Measurements from ENCODE around the gene BOLA1.
"Not testable (repeated sequence)": the region's sequence is repeated elsewhere in the genome, so short reads cannot be mapped to it uniquely, and the experiment has no call there.

BOLA1 gene

GRCh38 chr1:149928401-149928724 is 29.0 kb downstream of the BOLA1 start:
- no peak for DNase-seq (ENCODE audit: low read depth, low spot score)

DNA sequence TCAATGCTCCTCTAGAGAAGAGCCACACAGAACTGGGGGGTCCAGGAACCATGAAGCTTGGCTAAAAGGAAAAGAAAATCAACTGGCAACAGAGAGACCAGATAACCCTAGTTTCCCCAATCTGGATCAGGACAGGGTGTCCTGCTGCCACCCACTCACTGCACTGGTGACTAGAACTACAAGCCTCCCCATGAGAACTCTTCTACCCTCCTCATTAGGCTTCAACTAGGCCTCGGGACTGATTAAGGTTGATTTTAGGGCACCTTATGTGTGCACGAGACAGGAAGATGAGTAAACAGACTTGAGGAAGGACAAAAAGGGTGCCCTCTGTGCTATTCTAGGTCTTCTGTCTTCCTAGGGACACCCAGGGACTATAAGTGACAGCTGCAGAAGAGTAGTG is 30.5 kb downstream of the BOLA1 start:
- DNase-seq (ENCODE audit: low read depth, low spot score) = no peak

DNA sequence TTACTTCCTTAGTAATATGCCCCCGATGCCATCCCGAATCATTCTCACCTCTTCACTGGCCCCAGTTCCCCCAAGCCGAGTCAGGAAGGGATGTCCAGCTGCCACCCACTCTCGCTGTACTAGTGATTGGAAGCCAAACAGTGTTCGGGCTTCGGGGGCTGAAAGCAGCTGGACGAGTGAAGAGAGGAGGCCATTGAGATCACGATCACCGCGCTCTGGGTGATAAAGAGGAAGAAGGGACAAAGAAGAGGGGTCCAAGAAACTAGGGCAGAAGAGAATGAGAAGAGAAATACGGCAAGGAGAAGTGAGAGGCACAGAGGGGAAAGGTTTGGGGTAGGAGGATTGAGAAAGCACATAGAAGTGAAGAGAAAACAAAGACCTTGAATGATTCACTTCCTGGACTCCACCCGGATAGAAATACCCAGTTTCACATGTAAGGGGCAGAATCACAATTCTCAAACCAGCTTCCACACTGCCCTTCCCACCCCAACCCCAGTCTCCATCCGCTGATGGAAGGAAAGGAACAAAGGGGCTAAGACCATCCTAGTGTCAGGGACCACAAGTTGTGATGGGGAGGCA is 31.9 kb downstream of the BOLA1 start:
- DNase-seq (ENCODE audit: low read depth, low spot score) = no peak

GRCh38 chr1:149932474-149932873 is 33.1 kb downstream of the BOLA1 start:
- DNase-seq (ENCODE audit: low read depth, low spot score) = no peak

- DNase-seq (ENCODE audit: low read depth, low spot score) = no peak
Observed at GRCh38 chr1:149933208-149933607, 33.8 kb downstream of the BOLA1 start.

GRCh38 chr1:149934356-149934755 is 35.0 kb downstream of the BOLA1 start:
- no peak for DNase-seq (ENCODE audit: low read depth, low spot score)

DNA sequence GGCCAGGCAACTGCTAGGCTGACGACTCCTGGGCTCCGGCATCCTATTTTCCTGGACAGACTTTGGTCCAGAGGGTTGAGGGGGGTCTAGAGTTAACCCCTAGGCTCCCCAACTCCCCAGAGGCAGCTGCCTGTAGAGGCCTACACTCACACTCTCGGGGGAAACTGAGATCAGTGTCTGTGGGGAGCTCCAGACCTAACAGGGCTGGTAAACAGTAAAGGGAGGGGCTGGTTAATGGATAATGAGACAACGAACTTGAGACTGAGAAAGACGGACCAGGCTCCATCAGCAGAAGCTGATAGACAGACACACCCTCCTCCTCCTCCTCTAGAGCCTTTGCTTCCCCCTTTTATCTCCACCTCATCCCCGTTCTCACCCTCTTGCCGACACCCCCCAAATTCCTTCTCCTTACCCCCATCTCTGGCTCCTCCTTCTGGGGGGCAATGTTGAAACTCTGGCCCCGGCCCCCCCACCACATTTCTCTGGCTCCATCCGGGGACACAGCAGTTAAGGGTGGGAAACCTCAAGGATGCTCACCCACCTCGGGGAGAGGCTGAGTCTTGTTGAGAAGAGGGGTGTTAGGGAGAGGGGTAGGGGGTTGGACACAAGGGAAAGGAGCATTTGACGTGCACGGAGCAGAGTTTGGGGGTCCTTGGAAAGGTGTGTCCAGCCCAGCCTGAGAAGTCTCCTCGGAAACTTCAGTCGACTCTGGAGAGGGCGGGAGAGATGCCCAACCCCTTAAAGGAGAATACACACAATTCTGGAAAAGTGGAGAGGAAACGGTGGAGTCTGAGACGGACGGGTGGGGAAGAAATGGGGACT is 37.0 kb downstream of the BOLA1 start, which contains the start of gene MTMR11:
Gene MTMR11 (minus strand): TSS at position 710 of the 822 bp plus-strand sequence. CDS start 232 bp downstream, at position 478.
- no peak for DNase-seq (ENCODE audit: low read depth, low spot score)

DNA sequence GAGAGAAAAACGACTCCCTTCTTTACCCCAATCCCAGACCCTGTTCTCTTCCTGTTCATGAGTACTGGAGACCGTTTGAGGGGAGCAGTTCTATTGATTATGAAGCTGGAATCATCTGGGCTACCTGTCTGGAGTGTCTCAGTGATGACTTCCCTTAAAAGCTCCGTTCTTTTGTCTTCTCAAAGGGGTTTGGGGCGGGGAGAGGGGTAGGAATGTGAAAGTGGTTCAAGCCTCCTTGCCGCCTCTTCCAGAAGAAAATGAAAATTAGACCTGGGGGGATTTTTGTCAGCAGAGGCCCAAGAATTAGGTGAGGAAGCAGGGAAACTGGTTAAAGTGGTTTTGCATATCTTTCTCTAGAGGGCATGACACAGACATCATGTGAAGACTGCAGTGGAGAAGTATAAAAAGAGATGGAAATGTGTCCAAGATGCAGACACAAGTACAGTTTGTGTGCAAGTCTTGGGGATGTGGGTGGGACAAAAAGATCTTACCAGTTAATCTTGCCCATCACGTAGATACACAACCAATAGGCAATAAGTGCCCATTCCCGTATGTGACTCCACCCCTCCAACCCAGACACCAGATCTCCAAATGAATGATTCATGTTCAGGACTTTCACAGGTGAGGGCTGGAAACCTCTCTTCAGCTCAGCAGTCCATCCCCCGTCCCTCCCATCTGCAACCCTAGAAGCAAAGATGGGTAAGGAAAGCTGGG is 37.8 kb downstream of the BOLA1 start:
- no peak for DNase-seq (ENCODE audit: low read depth, low spot score)

GRCh38 chr1:149937759-149938158 is 38.4 kb downstream of the BOLA1 start:
- DNase-seq (ENCODE audit: low read depth, low spot score) = no peak

GRCh38 chr1:149938668-149939003 is 39.3 kb downstream of the BOLA1 start:
- DNase-seq (ENCODE audit: low read depth, low spot score) = not testable (repeated sequence)

DNA sequence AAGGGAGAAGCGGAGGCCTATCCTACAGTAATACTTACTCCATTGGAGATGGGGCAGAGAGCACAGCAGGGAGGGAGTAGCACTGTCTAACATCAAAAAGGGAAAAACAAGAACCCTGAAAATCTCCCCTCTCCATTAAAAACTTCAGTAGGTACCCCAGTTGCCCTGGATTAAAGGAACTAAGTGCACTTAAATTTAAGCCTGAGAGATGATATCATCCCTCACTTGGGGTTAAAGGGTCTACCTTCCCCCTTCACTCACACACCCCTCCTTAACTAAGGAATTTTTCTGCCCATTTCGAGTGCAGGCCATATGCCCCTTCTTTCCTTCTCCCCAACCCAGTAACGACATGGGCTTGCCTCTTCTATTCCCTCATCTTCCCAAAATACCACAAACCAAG is 41.1 kb downstream of the BOLA1 start:
- no peak for DNase-seq (ENCODE audit: low read depth, low spot score)

DNA sequence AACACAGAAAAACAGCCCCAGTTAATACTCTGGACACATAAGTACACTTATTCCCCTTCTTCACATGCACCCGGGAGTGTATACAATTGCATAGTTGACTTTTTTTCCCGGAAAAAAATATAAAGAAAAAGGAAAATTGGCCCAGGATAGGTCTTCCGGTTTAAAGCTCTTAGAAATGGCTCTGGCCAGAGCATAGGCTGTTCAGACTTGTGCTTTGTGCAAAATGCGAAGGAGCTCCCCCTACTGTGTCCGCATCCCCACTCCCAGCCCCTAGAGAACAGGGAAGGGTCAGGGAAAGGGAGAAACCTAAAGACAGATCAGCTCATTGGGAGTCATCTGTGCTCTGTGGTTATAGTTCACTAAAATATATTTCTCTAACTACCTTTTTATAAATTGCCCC is 42.8 kb downstream of the BOLA1 start:
- DNase-seq (ENCODE audit: low read depth, low spot score) = no peak

- DNase-seq (ENCODE audit: low read depth, low spot score) = no peak
Observed at GRCh38 chr1:149942885-149943284, 43.5 kb downstream of the BOLA1 start.

- no peak for DNase-seq (ENCODE audit: low read depth, low spot score)
Observed at GRCh38 chr1:149945206-149945605, 45.8 kb downstream of the BOLA1 start.

- DNase-seq (ENCODE audit: low read depth, low spot score) = no peak
Observed at GRCh38 chr1:149949911-149950310, 50.5 kb downstream of the BOLA1 start.

Measured in activated CD4-positive, CD25-positive, alpha-beta regulatory T cell treated with anti-CD3 and anti-CD28 coated beads, Interleukin-2, amount 50 U/mL, for 16 hours (primary cell).